Tibial artery (tissue), 4 donors: Measurements from ENCODE around the gene LSMEM2.
"Not testable (repeated sequence)": the region's sequence is repeated elsewhere in the genome, so short reads cannot be mapped to it uniquely, and the experiment has no call there.

Experiments
- DNase-seq, 2 donors: peaks; one replicate each; pipeline ENCODE4 v3.0.0-alpha.2; 2019
- H3K27ac ChIP-seq, 2 donors: fragments of 200-600 bp; sonication (generic) in 1 of 2; 1 replicate in 1 of 2; 2 replicates in 1 of 2; pipeline ENCODE4 v1.5.1; 2018 to 2019; ENCODE audit warnings: mild to moderate bottlenecking in 1 of 2
- H3K27me3 ChIP-seq, 2 donors: fragments of 200-600 bp; sonication (generic) in 1 of 2; one replicate each; pipeline versions ENCODE4 v1.5.1 to v1.6.0; 2016 to 2019
- H3K36me3 ChIP-seq, 3 donors: fragments of 200-600 bp; sonication (generic) in 2 of 3; one replicate each; pipeline ENCODE4 v1.5.1; 2016 to 2019; ENCODE audit warnings: mild to moderate bottlenecking in 2 of 3
- H3K4me1 ChIP-seq, 4 donors: fragments of 200-600 bp; sonication (generic) in 2 of 4; 1 replicate in 3 of 4; 2 replicates in 1 of 4; pipeline ENCODE4 v1.5.1; 2016 to 2019
- H3K4me3 ChIP-seq, 2 donors: fragments of 200-600 bp; sonication (generic) in 1 of 2; 1 replicate in 1 of 2; 2 replicates in 1 of 2; pipeline ENCODE4 v1.5.1; 2018 to 2019; ENCODE audit warnings: mild to moderate bottlenecking in 2 of 2
- H3K9me3 ChIP-seq, 3 donors: fragments of 200-600 bp; sonication (generic) in 1 of 3; one replicate each; pipeline ENCODE4 v1.5.1; 2016 to 2019
- intact Hi-C: fragments of 100-400 bp; cut with DNase I; formaldehyde crosslinking; loops from one replicate; pipeline ENCODE4 v1.15.0; 2023; ENCODE audit warnings: low total_unique reads
- TF ChIP-seq, protein P1 (sequence below), 2 experiments: fragments of 200-600 bp in 1 of 2; fragments of 450-650 bp in 1 of 2; IDR thresholded peaks; one replicate each; pipeline ENCODE4 v1.5.1; 2017 to 2019; ENCODE audit warnings: antibody characterized with exemption in 2 of 2, mild to moderate bottlenecking in 1 of 2, moderate library complexity in 1 of 2

LSMEM2 gene

DNA sequence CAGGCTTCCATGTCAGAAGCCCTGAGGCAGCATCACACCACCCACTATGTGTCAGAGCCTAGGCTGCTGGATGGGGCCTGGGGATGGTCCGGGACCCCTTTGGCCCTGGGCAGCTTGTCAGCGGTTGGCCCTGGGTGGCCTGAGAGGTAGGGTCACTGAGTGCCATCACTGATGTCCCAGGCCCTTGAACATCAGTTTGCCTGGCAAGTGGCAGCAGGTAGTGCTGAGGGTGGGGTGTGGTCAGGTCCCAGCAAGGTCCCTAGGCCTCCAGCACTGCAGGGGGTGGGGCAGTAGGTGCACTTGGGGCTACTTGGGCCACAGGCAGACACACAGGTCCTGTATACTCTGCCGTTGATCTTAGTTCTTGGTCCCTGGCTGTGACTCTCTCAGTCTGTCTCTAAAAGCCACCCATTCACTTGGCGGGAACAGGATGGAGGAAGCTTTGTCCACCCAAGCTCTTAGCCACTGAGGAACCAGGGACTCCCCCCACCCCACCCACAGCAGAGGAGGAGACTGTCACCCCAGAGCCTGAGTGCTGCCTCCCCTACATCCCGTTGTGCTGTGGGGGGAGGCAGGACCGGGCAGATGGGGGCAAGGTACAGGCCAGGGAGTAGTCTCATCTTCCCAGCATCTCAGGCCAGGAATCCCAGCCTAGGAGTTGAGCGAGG is 37.0 kb upstream of the LSMEM2 start:
- H3K4me3 ChIP-seq = no peak overlapping the region
- H3K36me3 ChIP-seq = peaks cover 0 to 13% (median 0%) of the 10 kb centered on the region in 3 donors
- no peak for DNase-seq
- intact Hi-C loops = loop anchor here (5.0 kb wide), 1 partner anchor 35 kb away; the partner anchor contains the start of gene LSMEM2
- peaks cover 0 to 97% (median 83%) of the 10 kb centered on the region in 4 donors for H3K4me1 ChIP-seq
- no peaks in the 10 kb centered on the region for H3K9me3 ChIP-seq
- H3K27ac ChIP-seq = peak overlapping the region; percentile 67 to 86
- TF ChIP-seq, protein P1, sequence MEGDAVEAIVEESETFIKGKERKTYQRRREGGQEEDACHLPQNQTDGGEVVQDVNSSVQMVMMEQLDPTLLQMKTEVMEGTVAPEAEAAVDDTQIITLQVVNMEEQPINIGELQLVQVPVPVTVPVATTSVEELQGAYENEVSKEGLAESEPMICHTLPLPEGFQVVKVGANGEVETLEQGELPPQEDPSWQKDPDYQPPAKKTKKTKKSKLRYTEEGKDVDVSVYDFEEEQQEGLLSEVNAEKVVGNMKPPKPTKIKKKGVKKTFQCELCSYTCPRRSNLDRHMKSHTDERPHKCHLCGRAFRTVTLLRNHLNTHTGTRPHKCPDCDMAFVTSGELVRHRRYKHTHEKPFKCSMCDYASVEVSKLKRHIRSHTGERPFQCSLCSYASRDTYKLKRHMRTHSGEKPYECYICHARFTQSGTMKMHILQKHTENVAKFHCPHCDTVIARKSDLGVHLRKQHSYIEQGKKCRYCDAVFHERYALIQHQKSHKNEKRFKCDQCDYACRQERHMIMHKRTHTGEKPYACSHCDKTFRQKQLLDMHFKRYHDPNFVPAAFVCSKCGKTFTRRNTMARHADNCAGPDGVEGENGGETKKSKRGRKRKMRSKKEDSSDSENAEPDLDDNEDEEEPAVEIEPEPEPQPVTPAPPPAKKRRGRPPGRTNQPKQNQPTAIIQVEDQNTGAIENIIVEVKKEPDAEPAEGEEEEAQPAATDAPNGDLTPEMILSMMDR (IDR thresholded peaks at IDR 0.05) = no peak
- H3K27me3 ChIP-seq = no peaks in the 10 kb centered on the region

DNA sequence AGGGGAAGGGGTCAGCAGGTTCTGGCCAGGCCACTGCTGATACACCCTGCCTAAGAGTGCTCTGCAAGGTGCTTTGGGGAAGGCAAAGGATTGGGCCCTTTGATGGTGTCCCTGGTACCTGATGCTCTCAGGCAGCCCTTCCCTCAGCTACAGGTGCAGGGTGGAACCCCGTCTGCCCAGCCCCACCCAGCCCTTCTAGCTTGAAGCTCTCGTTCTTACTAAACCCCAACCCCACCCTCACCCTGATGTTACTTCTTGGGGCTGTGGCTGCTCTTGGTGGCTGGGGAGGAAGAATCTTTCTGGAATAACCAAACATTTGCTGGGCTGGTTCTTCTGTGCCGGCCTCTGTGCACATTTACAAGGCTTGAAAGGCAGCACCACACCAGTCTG is 36.5 kb upstream of the LSMEM2 start:
- TF ChIP-seq, protein P1 (IDR thresholded peaks at IDR 0.05) = no peak
- Histone ChIP-seq H3K4me1 (peaks cover 0 to 97% (median 88%) of the 10 kb centered on the region in 4 donors), H3K4me3 (no peak overlapping the region), H3K27me3 (no peaks in the 10 kb centered on the region), H3K9me3 (no peaks in the 10 kb centered on the region), H3K27ac (peak overlapping the region; percentile 67 to 86), H3K36me3 (peaks cover 0 to 13% (median 0%) of the 10 kb centered on the region in 3 donors)
- no peak for DNase-seq
- intact Hi-C loops = loop anchor here (5.0 kb wide), 1 partner anchor 35 kb away; the partner anchor contains the start of gene LSMEM2

DNA sequence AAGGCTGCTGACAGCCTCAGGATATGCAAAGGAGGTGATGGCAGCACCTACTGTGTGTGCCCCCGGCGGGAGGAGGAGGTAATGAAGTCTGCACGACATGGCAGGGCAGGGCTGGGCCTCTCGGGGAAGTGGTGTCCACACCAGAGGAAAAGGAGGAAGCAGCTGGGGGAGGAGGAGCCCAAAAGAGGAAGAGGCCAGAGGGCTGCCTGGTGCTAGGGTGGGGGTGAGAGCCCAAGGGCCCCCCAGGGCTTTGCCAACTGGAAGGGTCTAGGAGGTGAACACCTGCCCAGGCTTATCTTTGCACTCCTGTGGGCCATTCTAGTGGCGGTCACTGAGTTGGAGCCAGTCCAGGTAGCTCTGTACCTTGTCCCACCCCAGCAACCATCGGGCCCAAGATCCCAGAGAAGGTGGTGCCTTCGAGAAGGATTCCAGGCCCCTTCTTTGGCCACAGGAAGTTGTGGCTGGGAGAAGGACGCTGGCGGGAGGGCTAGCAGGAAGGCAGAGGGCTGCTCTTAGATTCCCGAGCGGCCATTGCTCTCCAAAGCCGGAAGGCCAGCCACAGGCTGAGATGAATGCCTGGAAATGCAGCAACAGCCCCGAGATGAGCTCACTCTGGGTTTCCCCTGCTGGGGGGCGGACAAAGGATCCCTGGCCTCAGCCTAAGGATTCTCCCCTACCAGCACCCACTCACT is 35.9 kb upstream of the LSMEM2 start:
- Histone ChIP-seq H3K9me3 (no peaks in the 10 kb centered on the region), H3K4me3 (peak overlapping the region in 1 of 2 donors; percentile 11), H3K4me1 (peaks cover 0 to 99% (median 92%) of the 10 kb centered on the region in 4 donors), H3K36me3 (peaks cover 0 to 13% (median 0%) of the 10 kb centered on the region in 3 donors), H3K27me3 (no peaks in the 10 kb centered on the region), H3K27ac (peak overlapping the region; percentile 67 to 86)
- intact Hi-C loops = loop anchor here (5.0 kb wide), 1 partner anchor 34 kb away; the partner anchor contains the start of gene LSMEM2
- peak; percentile 74 to 83 for DNase-seq
- TF ChIP-seq, protein P1 (IDR thresholded peaks at IDR 0.05) = no peak

DNA sequence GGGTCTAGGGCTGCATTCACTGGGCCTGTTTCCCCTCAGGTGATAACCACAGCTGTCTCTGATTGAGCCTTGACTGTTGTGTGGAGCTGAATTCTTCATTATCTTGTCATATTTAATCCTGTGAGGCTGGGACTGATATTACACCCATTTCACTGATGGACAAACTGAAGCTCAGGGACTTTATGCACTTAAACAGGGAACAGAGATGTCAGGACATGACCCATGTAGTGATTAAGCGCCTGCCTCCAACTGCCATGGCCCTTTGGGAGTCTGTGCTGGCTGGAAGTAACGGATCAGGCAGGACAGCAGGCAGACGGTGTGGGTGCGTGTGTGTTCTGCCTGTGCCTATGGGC is 35.4 kb upstream of the LSMEM2 start:
- TF ChIP-seq, protein P1 (IDR thresholded peaks at IDR 0.05) = no peak
- H3K4me1 ChIP-seq = peaks cover 0 to 100% (median 93%) of the 10 kb centered on the region in 4 donors
- H3K27me3 ChIP-seq = no peaks in the 10 kb centered on the region
- H3K36me3 ChIP-seq = peaks cover 0 to 13% (median 0%) of the 10 kb centered on the region in 3 donors
- no peaks in the 10 kb centered on the region for H3K9me3 ChIP-seq
- no peak for DNase-seq
- H3K4me3 ChIP-seq = peak overlapping the region in 1 of 2 donors; percentile 11
- peak overlapping the region; percentile 67 to 86 for H3K27ac ChIP-seq
- intact Hi-C loops = loop anchor here (5.0 kb wide), 1 partner anchor 34 kb away; the partner anchor contains the start of gene LSMEM2

DNA sequence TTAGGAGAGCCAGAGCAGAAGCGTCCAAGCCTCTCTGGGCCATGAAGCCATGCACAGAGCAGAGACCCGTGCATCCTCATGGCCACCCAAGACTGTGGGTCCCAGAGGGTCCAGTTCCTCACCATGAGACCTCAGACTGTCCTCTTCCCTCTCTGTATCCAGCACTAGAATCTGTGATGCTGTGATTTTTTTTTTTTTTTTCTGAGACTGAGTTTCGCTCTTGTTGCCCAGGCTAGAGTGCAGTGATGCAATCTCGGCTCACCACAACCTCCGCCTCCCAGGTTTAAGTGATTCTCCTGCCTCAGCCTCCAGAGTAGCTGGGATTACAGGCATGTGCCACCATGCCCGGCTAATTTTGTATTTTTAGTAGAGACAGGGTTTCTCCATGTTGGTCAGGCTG is 34.1 kb upstream of the LSMEM2 start:
- intact Hi-C loops = loop anchor here (5.0 kb wide), 1 partner anchor 32 kb away; the partner anchor contains the start of gene LSMEM2
- not testable (repeated sequence) for H3K4me3 ChIP-seq

More for the DNA sequence above, 34.1 kb upstream of the LSMEM2 start:
- H3K36me3 ChIP-seq, H3K9me3 ChIP-seq, DNase-seq, H3K27me3 ChIP-seq: not testable (repeated sequence)
- Histone ChIP-seq H3K4me1 (peaks cover 0 to 100% (median 93%) of the 10 kb centered on the region in 4 donors), H3K27ac (peak overlapping the region; percentile 63 to 86)
